NCI-H524 treated with DMSO at 0.1 percent for 48 hours (cell line): ENCODE data around the gene NTRK2.

Experiments used
- DNase-seq: peaks from one replicate; lab custom pipeline; 2025; lab: John Stamatoyannopoulos, UW

The NTRK2 gene

GRCh38 chr9:84940294-84940693 lies 270.8 kb downstream of the NTRK2 start:
- no peak for DNase-seq

- no peak for DNase-seq
Measured at GRCh38 chr9:84941792-84942191, 272.3 kb downstream of the NTRK2 start.

GRCh38 chr9:84943482-84944050 lies 274.0 kb downstream of the NTRK2 start:
- DNase-seq = no peak

DNA sequence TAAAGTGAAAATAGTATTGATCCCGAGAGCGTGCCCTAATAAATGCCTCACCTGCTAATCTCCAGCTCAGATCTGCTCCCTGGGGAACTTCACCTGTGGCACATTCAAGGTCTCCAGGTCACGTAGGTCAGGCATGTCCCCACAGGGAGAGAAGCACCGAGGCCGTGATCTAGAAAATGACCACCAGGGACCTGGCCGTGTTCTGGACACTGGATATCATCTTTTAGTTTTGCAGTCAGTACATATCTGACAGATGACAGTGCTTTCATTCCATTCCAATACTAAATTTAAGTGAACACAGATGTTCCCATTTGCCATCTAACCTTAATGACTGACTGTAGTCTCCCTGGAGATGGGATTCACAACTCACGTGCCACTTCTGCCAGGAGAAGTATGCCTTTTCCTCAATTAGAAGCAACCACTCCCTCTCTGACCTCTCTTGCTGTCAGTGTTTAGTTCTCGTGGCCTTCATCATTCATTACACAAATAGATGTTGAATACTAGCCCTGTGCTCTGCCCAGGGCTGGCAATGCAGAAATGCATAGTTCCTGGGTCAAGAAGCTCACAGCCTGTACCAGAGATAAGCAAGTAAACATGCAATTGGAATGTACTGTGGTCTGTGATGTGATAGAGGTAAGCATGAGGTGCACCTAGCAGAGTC lies 276.5 kb downstream of the NTRK2 start:
- no peak for DNase-seq

GRCh38 chr9:84947412-84947972 lies 278.0 kb downstream of the NTRK2 start:
- no peak for DNase-seq

GRCh38 chr9:84949258-84949657 lies 279.7 kb downstream of the NTRK2 start:
- no peak for DNase-seq

DNA sequence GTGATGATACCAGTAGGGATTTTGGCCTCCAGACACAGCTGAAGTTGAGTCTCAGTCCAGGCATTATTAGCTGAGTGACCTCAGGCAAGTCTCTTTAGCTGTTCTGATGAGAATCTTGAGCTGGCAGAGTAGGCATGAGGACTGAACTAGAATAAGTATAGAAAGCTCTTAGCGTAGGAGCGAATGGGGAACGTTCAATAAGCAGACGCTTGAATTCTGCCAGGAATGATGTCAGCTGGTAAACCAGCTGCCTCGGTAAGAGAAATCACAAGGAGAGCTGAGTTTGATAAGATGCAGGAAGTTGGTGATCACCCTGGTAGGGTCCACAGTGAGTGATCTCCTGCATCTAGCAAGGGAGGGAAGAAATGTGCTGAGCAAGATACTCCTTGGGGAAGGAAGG lies 280.4 kb downstream of the NTRK2 start:
- DNase-seq = no peak

- DNase-seq = no peak
Measured at GRCh38 chr9:84950879-84951811, 281.6 kb downstream of the NTRK2 start.

- no peak for DNase-seq
Measured at GRCh38 chr9:84953252-84953773, 283.8 kb downstream of the NTRK2 start.

DNA sequence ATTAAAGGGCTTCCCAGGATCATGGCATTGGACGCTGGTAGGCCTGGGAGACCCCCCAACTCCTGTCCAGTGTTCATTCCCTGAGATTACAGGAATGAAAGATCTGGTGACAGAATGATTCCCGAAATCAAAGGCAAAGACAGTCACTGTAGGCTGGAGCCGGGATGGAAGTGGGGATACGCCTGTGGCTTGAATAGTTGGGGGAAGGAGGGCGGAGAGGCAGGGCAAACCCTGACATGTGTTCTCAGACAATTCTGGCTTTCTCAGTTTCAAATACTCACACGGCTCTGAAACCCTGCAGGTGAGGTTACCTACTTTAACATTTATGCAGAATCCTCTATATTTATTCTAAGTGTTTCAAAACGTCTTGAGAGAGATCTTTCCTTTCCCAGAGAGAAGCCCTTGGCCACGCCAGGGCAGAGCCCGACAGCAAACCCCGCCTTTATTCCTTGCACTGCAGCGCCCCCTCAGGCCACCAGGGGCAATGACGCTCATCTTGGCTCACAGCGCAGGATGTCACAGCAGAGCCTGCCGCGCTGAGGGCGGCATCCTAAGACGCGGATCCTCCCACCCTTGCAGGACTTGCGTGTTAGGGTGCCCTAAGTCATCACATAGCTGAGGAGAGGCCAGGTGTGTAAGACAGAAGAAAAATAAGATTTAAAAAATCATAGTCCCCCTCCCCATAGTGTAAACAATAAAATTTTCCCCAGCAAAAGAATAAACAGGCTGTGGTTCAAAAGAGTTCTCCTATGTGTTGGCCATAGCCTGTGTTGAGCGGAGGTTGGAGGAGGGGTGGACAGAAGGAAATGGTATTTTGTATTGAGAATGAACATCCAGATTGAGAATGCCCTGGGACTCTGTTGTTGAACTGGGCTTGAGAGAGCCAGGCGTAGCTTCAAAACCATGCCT lies 284.5 kb downstream of the NTRK2 start:
- no peak for DNase-seq

DNA sequence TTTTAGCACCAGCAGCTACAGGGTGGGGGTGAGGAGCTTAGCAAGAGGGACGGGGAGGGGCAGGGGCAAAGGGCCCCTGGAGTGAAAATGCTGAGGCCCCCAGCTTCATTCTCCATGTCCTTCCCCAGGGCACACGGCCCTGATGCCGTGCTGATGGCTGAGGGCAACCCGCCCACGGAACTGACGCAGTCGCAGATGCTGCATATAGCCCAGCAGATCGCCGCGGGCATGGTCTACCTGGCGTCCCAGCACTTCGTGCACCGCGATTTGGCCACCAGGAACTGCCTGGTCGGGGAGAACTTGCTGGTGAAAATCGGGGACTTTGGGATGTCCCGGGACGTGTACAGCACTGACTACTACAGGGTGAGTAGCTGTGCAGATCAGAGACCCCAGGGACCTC lies 285.6 kb downstream of the NTRK2 start:
- DNase-seq = no peak

- no peak for DNase-seq
Measured at GRCh38 chr9:84955971-84956370, 286.4 kb downstream of the NTRK2 start.

DNA sequence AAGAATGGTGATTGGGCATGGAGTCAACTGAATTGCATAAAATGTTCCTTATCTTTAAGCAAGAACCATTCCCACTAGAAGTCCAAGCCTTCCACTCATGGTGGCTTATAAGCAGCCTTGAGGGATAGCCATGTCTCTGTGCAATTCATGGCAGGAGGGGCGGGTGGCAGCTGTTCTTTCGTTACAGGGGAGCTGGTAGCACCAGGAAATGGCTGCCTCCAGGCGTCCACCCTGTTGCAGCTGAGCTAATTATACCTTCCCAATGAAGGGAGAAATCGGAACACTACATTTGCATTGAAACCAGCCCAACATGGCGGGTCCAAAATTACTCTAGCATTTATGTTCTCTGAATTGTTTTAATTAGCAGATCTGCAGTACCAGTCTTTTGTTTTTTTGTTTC lies 289.8 kb downstream of the NTRK2 start:
- DNase-seq = no peak

- DNase-seq = no peak
Measured at GRCh38 chr9:84966876-84967830, 297.6 kb downstream of the NTRK2 start.

DNA sequence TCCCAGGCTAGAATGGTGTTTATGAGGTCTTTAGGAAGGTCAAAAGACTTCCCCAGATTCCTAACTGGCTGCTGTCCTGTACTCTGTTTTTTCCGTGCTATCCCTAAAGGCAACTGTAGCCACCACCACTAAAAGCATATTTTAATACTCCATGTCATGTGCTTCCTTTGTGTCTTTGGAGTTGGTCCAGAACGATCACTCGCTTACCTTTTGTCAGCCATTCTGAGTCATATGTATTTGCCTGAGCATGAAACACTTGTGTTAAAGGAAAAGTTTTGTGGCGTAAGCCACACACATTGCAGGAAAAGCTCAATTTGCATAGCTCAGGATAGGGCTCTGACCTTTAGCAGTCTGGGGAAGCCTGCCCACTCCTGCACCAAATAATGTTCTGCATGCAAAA lies 299.6 kb downstream of the NTRK2 start:
- no peak for DNase-seq

DNA sequence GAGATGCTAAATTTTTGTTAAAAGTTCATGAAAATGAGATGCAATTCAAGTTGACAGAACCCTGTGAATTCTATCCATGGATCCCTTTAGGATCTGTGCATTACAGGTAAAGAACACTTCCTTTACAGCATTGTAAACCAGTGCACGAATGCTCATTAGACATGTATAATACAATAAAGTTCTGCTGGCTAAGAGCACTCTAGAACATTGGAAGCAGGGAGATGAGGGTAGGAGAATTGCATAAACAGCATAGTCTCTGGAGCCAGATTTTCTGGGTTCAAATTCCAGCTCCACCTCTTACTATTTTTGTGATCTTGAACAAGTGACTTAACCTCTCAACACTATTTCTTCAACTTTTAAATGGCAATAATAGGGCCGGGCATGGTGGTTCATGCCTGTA lies 300.2 kb downstream of the NTRK2 start:
- DNase-seq = no peak

DNA sequence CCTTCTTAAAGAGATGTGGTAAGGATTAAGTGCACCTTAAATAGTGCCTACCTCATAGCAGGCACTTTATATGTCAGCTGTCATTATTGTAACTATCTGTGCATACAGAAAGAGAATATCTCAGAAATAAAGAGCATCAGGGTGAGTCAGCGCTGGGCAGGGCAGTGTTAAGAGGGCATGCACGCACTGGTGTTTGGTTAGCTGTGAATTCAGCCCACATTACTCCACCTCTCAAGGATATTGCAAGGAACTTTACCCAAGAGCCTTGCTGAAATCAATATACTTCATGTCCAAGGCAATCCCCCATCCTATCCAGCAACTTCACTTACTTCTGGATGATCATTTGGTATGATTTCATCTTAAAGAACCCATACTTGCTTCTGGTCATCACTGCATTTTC lies 300.9 kb downstream of the NTRK2 start:
- DNase-seq = no peak

GRCh38 chr9:84971571-84971970 lies 302.0 kb downstream of the NTRK2 start:
- no peak for DNase-seq

GRCh38 chr9:84974258-84974657 lies 304.7 kb downstream of the NTRK2 start:
- DNase-seq = no peak

- no peak for DNase-seq
Measured at GRCh38 chr9:84974855-84975254, 305.3 kb downstream of the NTRK2 start.
